Measurements from ENCODE around the gene ELAC2. TPM values are rescaled to one million over a fixed set of nuclear protein-coding genes. Genes with fewer than 3 reads are reported as not detected.

ELAC2 gene
- polyA plus RNA-seq, 1 donor from 2014 or later = 34.6 TPM

DNA sequence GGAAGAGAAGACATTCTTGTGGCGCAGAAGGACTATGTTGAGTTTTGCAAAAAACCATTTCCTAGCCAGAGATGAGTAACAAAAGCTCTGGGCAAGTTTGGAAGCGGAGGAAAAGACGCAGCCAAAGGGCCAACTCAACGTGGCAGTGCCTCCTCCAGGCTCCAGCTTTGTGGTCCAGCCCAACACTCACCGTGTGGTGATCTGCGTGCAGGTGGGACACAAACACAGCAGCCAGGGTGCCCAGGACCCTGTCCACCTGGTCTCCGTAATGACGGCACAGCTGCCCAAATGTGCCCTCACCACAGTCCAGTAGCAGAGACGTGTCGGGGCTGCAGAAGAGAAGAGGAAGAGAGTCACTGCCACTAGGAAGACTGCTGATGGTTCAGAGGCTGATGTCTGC, 21.5 kb downstream of the ELAC2 start:
- Histone ChIP-seq H3K27ac (ENCODE audit: low read length) (no peak overlapping the region), H4K20me1 (ENCODE audit: insufficient read depth) (no peaks in the 10 kb centered on the region), H3K4me3 (ENCODE audit: low read length) (no peak overlapping the region), H3K4me2 (ENCODE audit: low read length) (no peak overlapping the region), H3K9ac (ENCODE audit: low read length) (no peak overlapping the region), H2AFZ (ENCODE audit: low read depth, low read length) (no peak overlapping the region), H3K9me2 (ENCODE audit: insufficient read depth, low read length) (no peaks in the 10 kb centered on the region), H3F3A (ENCODE audit: insufficient read depth, low read length, poor library complexity, severe bottlenecking) (no peaks in the 10 kb centered on the region), H3K79me2 (replicated peaks; ENCODE audit: insufficient read depth, low read length) (no peaks in the 10 kb centered on the region), H3K9me3 (ENCODE audit: low read length) (no peaks in the 10 kb centered on the region), H3K27me3 (ENCODE audit: insufficient read depth, low read depth, low read length) (no peaks in the 10 kb centered on the region), H3K36me3 (ENCODE audit: insufficient read depth, low read length) (peaks cover 5% of the 10 kb centered on the region)
- TF ChIP-seq, protein P1, sequence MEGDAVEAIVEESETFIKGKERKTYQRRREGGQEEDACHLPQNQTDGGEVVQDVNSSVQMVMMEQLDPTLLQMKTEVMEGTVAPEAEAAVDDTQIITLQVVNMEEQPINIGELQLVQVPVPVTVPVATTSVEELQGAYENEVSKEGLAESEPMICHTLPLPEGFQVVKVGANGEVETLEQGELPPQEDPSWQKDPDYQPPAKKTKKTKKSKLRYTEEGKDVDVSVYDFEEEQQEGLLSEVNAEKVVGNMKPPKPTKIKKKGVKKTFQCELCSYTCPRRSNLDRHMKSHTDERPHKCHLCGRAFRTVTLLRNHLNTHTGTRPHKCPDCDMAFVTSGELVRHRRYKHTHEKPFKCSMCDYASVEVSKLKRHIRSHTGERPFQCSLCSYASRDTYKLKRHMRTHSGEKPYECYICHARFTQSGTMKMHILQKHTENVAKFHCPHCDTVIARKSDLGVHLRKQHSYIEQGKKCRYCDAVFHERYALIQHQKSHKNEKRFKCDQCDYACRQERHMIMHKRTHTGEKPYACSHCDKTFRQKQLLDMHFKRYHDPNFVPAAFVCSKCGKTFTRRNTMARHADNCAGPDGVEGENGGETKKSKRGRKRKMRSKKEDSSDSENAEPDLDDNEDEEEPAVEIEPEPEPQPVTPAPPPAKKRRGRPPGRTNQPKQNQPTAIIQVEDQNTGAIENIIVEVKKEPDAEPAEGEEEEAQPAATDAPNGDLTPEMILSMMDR (IDR thresholded peaks at IDR 0.05; ENCODE audit: poor library complexity, severe bottlenecking) = no peak

DNA sequence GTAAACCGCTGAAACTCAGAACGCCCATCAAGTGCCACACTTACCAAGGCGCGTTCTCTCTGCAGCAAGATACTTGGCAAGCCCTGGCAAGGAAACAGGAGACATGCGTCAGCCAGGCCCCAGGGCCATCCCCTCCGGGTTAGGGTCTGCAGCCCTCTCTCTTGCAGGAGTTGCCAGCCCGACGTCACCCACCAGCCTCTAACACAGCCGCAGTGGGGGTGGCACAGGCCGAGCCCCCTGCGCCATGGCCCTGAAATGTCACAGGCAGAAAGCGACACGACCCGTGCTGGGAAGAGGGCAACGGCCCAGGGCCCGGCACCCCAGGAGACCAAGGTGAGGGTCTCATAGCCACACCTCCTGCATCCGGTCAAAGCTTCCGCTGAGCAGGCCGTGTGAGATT, 21.9 kb downstream of the ELAC2 start:
- TF ChIP-seq MXI1 (conservative IDR thresholded peaks at IDR 0.05; ENCODE audit: poor library complexity, severe bottlenecking) (no peak), RAD21 (conservative IDR thresholded peaks at IDR 0.05) (no peak), TAF1 (IDR thresholded peaks at IDR 0.05; ENCODE audit: low read depth) (no peak), EZH2 (IDR thresholded peaks at IDR 0.05; ENCODE audit: borderline replicate concordance, insufficient read depth, low read length, poor library complexity, severe bottlenecking) (no peak), SMC3 (conservative IDR thresholded peaks at IDR 0.05; ENCODE audit: poor library complexity) (no peak)
- TF ChIP-seq, protein P2, sequence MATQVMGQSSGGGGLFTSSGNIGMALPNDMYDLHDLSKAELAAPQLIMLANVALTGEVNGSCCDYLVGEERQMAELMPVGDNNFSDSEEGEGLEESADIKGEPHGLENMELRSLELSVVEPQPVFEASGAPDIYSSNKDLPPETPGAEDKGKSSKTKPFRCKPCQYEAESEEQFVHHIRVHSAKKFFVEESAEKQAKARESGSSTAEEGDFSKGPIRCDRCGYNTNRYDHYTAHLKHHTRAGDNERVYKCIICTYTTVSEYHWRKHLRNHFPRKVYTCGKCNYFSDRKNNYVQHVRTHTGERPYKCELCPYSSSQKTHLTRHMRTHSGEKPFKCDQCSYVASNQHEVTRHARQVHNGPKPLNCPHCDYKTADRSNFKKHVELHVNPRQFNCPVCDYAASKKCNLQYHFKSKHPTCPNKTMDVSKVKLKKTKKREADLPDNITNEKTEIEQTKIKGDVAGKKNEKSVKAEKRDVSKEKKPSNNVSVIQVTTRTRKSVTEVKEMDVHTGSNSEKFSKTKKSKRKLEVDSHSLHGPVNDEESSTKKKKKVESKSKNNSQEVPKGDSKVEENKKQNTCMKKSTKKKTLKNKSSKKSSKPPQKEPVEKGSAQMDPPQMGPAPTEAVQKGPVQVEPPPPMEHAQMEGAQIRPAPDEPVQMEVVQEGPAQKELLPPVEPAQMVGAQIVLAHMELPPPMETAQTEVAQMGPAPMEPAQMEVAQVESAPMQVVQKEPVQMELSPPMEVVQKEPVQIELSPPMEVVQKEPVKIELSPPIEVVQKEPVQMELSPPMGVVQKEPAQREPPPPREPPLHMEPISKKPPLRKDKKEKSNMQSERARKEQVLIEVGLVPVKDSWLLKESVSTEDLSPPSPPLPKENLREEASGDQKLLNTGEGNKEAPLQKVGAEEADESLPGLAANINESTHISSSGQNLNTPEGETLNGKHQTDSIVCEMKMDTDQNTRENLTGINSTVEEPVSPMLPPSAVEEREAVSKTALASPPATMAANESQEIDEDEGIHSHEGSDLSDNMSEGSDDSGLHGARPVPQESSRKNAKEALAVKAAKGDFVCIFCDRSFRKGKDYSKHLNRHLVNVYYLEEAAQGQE (IDR thresholded peaks at IDR 0.05; ENCODE audit: borderline replicate concordance) = no peak
- TF ChIP-seq, protein P1 (IDR thresholded peaks at IDR 0.05; ENCODE audit: poor library complexity, severe bottlenecking) = no peak
- Histone ChIP-seq H3K36me3 (ENCODE audit: insufficient read depth, low read length) (peaks cover 5% of the 10 kb centered on the region), H3K27me3 (ENCODE audit: insufficient read depth, low read depth, low read length) (no peaks in the 10 kb centered on the region), H3K9me2 (ENCODE audit: insufficient read depth, low read length) (no peaks in the 10 kb centered on the region), H2AFZ (ENCODE audit: low read depth, low read length) (no peak overlapping the region), H3K79me2 (replicated peaks; ENCODE audit: insufficient read depth, low read length) (no peaks in the 10 kb centered on the region), H3K4me2 (ENCODE audit: low read length) (no peak overlapping the region), H3K9ac (ENCODE audit: low read length) (no peak overlapping the region), H3K4me3 (ENCODE audit: low read length) (no peak overlapping the region), H3K9me3 (ENCODE audit: low read length) (no peaks in the 10 kb centered on the region), H3K27ac (ENCODE audit: low read length) (no peak overlapping the region), H3F3A (ENCODE audit: insufficient read depth, low read length, poor library complexity, severe bottlenecking) (no peaks in the 10 kb centered on the region), H4K20me1 (ENCODE audit: insufficient read depth) (no peaks in the 10 kb centered on the region)
